Brain microvascular endothelial cell (primary cell): ENCODE results near the gene HPS1.

Source experiments
- DNase-seq: peaks from one replicate; pipeline ENCODE4 v3.0.0-alpha.2; 2020
- H3K27ac ChIP-seq: fragments of 250-450 bp; sonication (Bioruptor Pico); 2 replicates; pipeline ENCODE4 v1.5.1; 2020; ENCODE audit warnings: mild to moderate bottlenecking, moderate library complexity
- H3K27me3 ChIP-seq: fragments of 250-450 bp; sonication (Bioruptor Pico); replicated peaks from 2 replicates; pipeline ENCODE4 v1.5.1; 2020; ENCODE audit warnings: mild to moderate bottlenecking
- H3K36me3 ChIP-seq: fragments of 250-450 bp; sonication (Bioruptor Pico); replicated peaks from 2 replicates; pipeline ENCODE4 v1.5.1; 2020; ENCODE audit warnings: mild to moderate bottlenecking
- H3K4me3 ChIP-seq: 2 replicates; pipeline ENCODE4 v1.5.1; 2011; ENCODE audit warnings: low read depth, mild to moderate bottlenecking, control low read depth, low read length, moderate library complexity
- CTCF ChIP-seq: IDR thresholded peaks from 2 replicates; pipeline ENCODE4 v1.5.1; 2011; ENCODE audit warnings: low read depth, mild to moderate bottlenecking, moderate library complexity, low read length, control low read depth, inconsistent platforms; ENCODE audit errors: missing control alignments
- in situ Hi-C: cut with HindIII; loops from 2 replicates; pipeline ENCODE4 v1.10.0; 2017; ENCODE audit warnings: low sequenced_read_pairs, low pct_ligation_motif_present

Gene HPS1

GRCh38 chr10:98367604-98368451, 78.9 kb downstream of the HPS1 start:
- Histone ChIP-seq H3K4me3 (no peak overlapping the region), H3K27me3 (no peaks in the 10 kb centered on the region), H3K27ac (no peak overlapping the region), H3K36me3 (no peaks in the 10 kb centered on the region)
- no peak for DNase-seq
- TF ChIP-seq CTCF, result no peak
- in situ Hi-C loops, result no loop called here
